Measurements from ENCODE around the gene MITD1.

- TF ChIP-seq CTCF (IDR thresholded peaks at IDR 0.05) (no peak), POLR2A (IDR thresholded peaks at IDR 0.05) (no peak)
These were observed 19.4 kb upstream of the MITD1 start for GRCh38 chr2:99200076-99200800.

Data from tibial nerve (tissue), 3 donors.